22Rv1 (cell line): ENCODE results near the gene PRR4.

ENCODE experiments used
- CTCF ChIP-seq: fragments of 450-650 bp; IDR thresholded peaks from 2 replicates; pipeline ENCODE4 v1.5.1; 2017; ENCODE audit warnings: mild to moderate bottlenecking
- ZFX ChIP-seq: fragments of 450-650 bp; IDR thresholded peaks from 2 replicates; pipeline ENCODE4 v1.6.1; 2017; ENCODE audit warnings: antibody characterized with exemption, borderline replicate concordance

GRCh38 chr12:10896854-10897253 lies 47.6 kb upstream of the PRR4 start:
- no peak for TF ChIP-seq CTCF
- no peak for TF ChIP-seq ZFX
